Tongue (tissue), 2 donors: ENCODE results near the gene HFM1. TPM values are rescaled to one million over a fixed set of nuclear protein-coding genes. Genes with fewer than 3 reads are reported as not detected.
A peak's percentile ranks its signal among the peaks of the same experiment; 100 is the strongest.
"Not testable (repeated sequence)": the region's sequence is repeated elsewhere in the genome, so short reads cannot be mapped to it uniquely, and the experiment has no call there.

ENCODE experiments used
- DNase-seq: peaks from one replicate; pipeline ENCODE4 v3.0.0-alpha.2; 2015
- total RNA-seq: library from RNA; depleted of rRNA; stranded (reverse); fragments of >200 nt; gene quantifications from one replicate; pipeline ENCODE4 v1.2.3, GENCODE V29; 2014

The HFM1 gene
- total RNA-seq, 1 donor from 2014 or later = 3.9 TPM

- no peak for DNase-seq
Observed at GRCh38 chr1:91346824-91347223, 57.8 kb downstream of the HFM1 start.

GRCh38 chr1:91345395-91346005 is 59.1 kb downstream of the HFM1 start:
- peak; percentile 22 for DNase-seq

- DNase-seq = no peak
Observed at GRCh38 chr1:91338501-91338900, 66.1 kb downstream of the HFM1 start.

GRCh38 chr1:91335603-91336002 is 69.0 kb downstream of the HFM1 start:
- no peak for DNase-seq

- DNase-seq = no peak
Observed at GRCh38 chr1:91334856-91335255, 69.8 kb downstream of the HFM1 start.

- DNase-seq = no peak
Observed at GRCh38 chr1:91325456-91325855, 79.2 kb downstream of the HFM1 start.

GRCh38 chr1:91314643-91315042 is 90.0 kb downstream of the HFM1 start:
- DNase-seq = no peak

GRCh38 chr1:91311672-91312071 is 93.0 kb downstream of the HFM1 start:
- no peak for DNase-seq

GRCh38 chr1:91308544-91308943 is 96.1 kb downstream of the HFM1 start:
- DNase-seq = no peak

GRCh38 chr1:91307784-91308409 is 96.7 kb downstream of the HFM1 start:
- DNase-seq = no peak

- no peak for DNase-seq
Observed at GRCh38 chr1:91303165-91303564, 101.5 kb downstream of the HFM1 start.

- not testable (repeated sequence) for DNase-seq
Observed at GRCh38 chr1:91288843-91289553, 115.6 kb downstream of the HFM1 start.

GRCh38 chr1:91286962-91287317 is 117.7 kb downstream of the HFM1 start:
- DNase-seq = not testable (repeated sequence)

- not testable (repeated sequence) for DNase-seq
Observed at GRCh38 chr1:91286259-91286961, 118.2 kb downstream of the HFM1 start.

GRCh38 chr1:91283421-91283726 is 121.3 kb downstream of the HFM1 start:
- no peak for DNase-seq

- DNase-seq = peak; percentile 85
Observed at GRCh38 chr1:91282695-91283420, 121.8 kb downstream of the HFM1 start.

GRCh38 chr1:91281782-91282181 is 122.9 kb downstream of the HFM1 start:
- DNase-seq = no peak

- peak; percentile 47 for DNase-seq
Observed at GRCh38 chr1:91278754-91279153, 125.9 kb downstream of the HFM1 start.

- no peak for DNase-seq
Observed at GRCh38 chr1:91273875-91274274, 130.8 kb downstream of the HFM1 start.

- DNase-seq = no peak
Observed at GRCh38 chr1:91261655-91262054, 143.0 kb downstream of the HFM1 start.

- no peak for DNase-seq
Observed at GRCh38 chr1:91245435-91245834, 159.2 kb downstream of the HFM1 start.

GRCh38 chr1:91244737-91245136 is 159.9 kb downstream of the HFM1 start:
- no peak for DNase-seq

- no peak for DNase-seq
Observed at GRCh38 chr1:91243171-91243570, 161.5 kb downstream of the HFM1 start.
